IPS DF 6.9 (cell line): Measurements from ENCODE around the gene NFATC3.
"Not testable (repeated sequence)": the region's sequence is repeated elsewhere in the genome, so short reads cannot be mapped to it uniquely, and the experiment has no call there.

Experiments used
- DNase-seq: peaks from one replicate; pipeline ENCODE4 v3.0.0-alpha.2; 2013; ENCODE audit warnings: low read depth, low spot score
- H3K27ac ChIP-seq: one replicate; pipeline ENCODE4 v1.5.1; 2013; ENCODE audit warnings: low read length, control low read depth
- H3K27me3 ChIP-seq: 2 replicates; pipeline ENCODE4 v1.6.1; 2013; ENCODE audit warnings: mild to moderate bottlenecking, low read length; ENCODE audit not compliant: control insufficient read depth, insufficient read depth
- H3K36me3 ChIP-seq: 2 replicates; pipeline ENCODE4 v1.6.1; 2013; ENCODE audit warnings: low read length; ENCODE audit not compliant: control insufficient read depth, insufficient read depth
- H3K4me1 ChIP-seq: 2 replicates; pipeline ENCODE4 v1.6.1; 2013; ENCODE audit warnings: low read length; ENCODE audit not compliant: control insufficient read depth, insufficient read depth
- H3K4me3 ChIP-seq: 2 replicates; pipeline ENCODE4 v1.5.1; 2013; ENCODE audit warnings: mild to moderate bottlenecking, low read length
- H3K9me3 ChIP-seq: 2 replicates; pipeline ENCODE4 v1.6.1; 2013; ENCODE audit warnings: low read length, inconsistent platforms; ENCODE audit not compliant: control insufficient read depth, insufficient read depth
- WGBS: extraction: QIAGEN DNeasy Blood & Tissue Kit; methylation state at CpG from one replicate; pipeline ENCODE4 v1.1.7; 2013; ENCODE audit warnings: mixed read lengths, missing lambda C conversion rate; ENCODE audit not compliant: insufficient read length, insufficient coverage; 5-methylcytosine and 5-hydroxymethylcytosine counted together

Gene NFATC3

DNA sequence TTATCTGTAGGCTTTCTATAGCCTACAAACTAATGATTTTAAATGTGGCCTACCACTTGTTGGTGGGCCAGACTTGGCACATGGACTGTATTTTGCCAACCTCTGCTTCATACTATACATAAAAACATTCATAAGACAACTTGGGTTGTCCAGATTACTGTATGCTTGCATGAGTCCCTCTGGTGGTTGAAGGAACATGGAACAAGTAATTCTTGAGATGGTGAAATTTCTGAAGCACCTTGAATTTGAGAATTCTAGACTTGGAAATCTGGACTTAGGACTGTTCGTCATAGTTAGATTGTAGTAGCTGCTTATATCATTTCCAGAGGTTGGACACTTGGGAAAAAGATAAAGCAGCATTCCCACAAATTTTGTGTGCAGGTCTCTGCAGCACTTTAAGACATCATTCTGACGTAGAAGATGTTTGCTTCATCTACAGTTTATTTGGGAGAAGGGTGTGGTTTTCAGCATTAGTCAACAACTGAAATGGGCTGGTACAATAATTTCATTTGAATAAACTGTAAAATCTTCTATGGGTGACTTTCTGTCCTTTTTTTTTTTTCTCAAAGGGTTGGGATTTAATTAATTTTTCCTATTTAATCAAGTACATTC is 31.2 kb downstream of the NFATC3 start:
- Histone ChIP-seq H3K27ac (no peak overlapping the region), H3K27me3 (no peaks in the 10 kb centered on the region), H3K4me3 (no peak overlapping the region), H3K9me3 (no peaks in the 10 kb centered on the region), H3K36me3 (no peaks in the 10 kb centered on the region), H3K4me1 (no peaks in the 10 kb centered on the region)
- DNase-seq: no peak
- no CpG with 5 or more reads among the region's 2 CpGs for WGBS

- H3K4me1 ChIP-seq: no peaks in the 10 kb centered on the region
- no CpG with 5 or more reads among the region's 3 CpGs for WGBS
- no peak overlapping the region for H3K4me3 ChIP-seq
- H3K27me3 ChIP-seq: no peaks in the 10 kb centered on the region
- no peak for DNase-seq
- H3K36me3 ChIP-seq: no peaks in the 10 kb centered on the region
- no peak overlapping the region for H3K27ac ChIP-seq
- no peaks in the 10 kb centered on the region for H3K9me3 ChIP-seq
Measured at GRCh38 chr16:68117884-68118283, 32.7 kb downstream of the NFATC3 start.

DNA sequence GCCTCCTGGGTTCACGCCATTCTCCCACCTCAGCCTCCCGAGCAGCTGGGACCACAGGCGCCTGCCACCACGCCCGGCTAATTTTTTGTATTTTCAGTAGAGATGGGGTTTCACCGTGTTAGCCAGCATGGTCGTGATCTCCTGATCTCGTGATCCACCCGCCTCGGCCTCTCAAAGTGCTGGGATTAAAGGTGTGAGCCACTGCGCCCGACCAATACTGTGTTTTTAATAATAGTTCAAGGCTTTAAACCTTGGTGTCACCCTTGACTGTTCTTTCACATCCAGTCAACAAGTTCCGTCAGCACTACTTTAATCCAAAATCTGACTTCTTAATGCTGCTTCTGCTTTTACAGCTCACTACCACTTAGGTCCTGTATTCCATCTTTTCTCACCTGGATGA is 33.8 kb downstream of the NFATC3 start:
- H3K27ac ChIP-seq, H3K9me3 ChIP-seq, H3K27me3 ChIP-seq, H3K4me1 ChIP-seq, H3K36me3 ChIP-seq, H3K4me3 ChIP-seq, DNase-seq: not testable (repeated sequence)
- no CpG with 5 or more reads among the region's 13 CpGs for WGBS

- not testable (repeated sequence) for H3K4me3 ChIP-seq, H3K27me3 ChIP-seq, DNase-seq, H3K27ac ChIP-seq, H3K4me1 ChIP-seq, H3K36me3 ChIP-seq, H3K9me3 ChIP-seq
- no CpG with 5 or more reads among the region's 5 CpGs for WGBS
Measured at GRCh38 chr16:68120496-68120895, 35.3 kb downstream of the NFATC3 start.

GRCh38 chr16:68126395-68126794 is 41.2 kb downstream of the NFATC3 start:
- no CpG with 5 or more reads among the region's 2 CpGs for WGBS
- Histone ChIP-seq H3K9me3 (no peaks in the 10 kb centered on the region), H3K4me3 (no peak overlapping the region), H3K27ac (no peak overlapping the region), H3K4me1 (no peaks in the 10 kb centered on the region), H3K27me3 (no peaks in the 10 kb centered on the region), H3K36me3 (no peaks in the 10 kb centered on the region)
- no peak for DNase-seq

GRCh38 chr16:68128577-68129305 is 43.6 kb downstream of the NFATC3 start:
- no peaks in the 10 kb centered on the region for H3K27me3 ChIP-seq
- no peak overlapping the region for H3K27ac ChIP-seq
- DNase-seq: no peak
- H3K9me3 ChIP-seq: no peaks in the 10 kb centered on the region
- WGBS: no CpG with 5 or more reads among the region's 6 CpGs
- H3K36me3 ChIP-seq: no peaks in the 10 kb centered on the region
- H3K4me3 ChIP-seq: no peak overlapping the region
- H3K4me1 ChIP-seq: no peaks in the 10 kb centered on the region

DNA sequence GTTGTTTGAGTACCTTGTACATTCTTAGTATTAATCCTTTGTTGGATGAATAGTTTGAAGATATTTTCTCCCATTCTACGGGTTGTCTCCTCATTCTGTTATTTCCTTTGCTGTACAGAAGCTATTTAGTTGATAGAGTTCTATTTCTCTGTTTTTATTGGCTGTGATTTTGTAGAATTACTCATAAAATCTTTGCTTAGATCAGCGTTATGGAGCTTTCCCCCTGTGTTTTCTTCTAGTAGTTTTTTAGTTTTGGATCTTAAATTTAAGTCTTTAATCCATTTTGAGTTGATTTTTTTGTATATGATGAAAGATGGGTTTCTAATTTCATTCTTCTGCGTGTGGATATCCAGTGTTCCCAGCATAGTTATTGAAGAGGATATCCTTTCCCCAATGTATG is 45.4 kb downstream of the NFATC3 start:
- H3K27ac ChIP-seq: no peak overlapping the region
- H3K27me3 ChIP-seq: no peaks in the 10 kb centered on the region
- no CpG with 5 or more reads among the region's 3 CpGs for WGBS
- no peaks in the 10 kb centered on the region for H3K4me1 ChIP-seq
- no peaks in the 10 kb centered on the region for H3K36me3 ChIP-seq
- H3K9me3 ChIP-seq: no peaks in the 10 kb centered on the region
- no peak for DNase-seq
- no peak overlapping the region for H3K4me3 ChIP-seq

GRCh38 chr16:68131813-68132706 is 46.9 kb downstream of the NFATC3 start:
- no peaks in the 10 kb centered on the region for H3K4me1 ChIP-seq

GRCh38 chr16:68133000-68133399 is 47.8 kb downstream of the NFATC3 start:
- not testable (repeated sequence) for H3K9me3 ChIP-seq, H3K27me3 ChIP-seq, H3K36me3 ChIP-seq, H3K4me1 ChIP-seq, H3K27ac ChIP-seq, H3K4me3 ChIP-seq, DNase-seq
- WGBS: no CpG with 5 or more reads among the region's 4 CpGs

More at GRCh38 chr16:68131813-68132706, 46.9 kb downstream of the NFATC3 start:
- Histone ChIP-seq H3K4me3 (no peak overlapping the region), H3K27ac (no peak overlapping the region), H3K36me3 (no peaks in the 10 kb centered on the region), H3K27me3 (no peaks in the 10 kb centered on the region), H3K9me3 (no peaks in the 10 kb centered on the region)
- no peak for DNase-seq
- WGBS: no CpG with 5 or more reads among the region's 2 CpGs

- H3K4me1 ChIP-seq: no peaks in the 10 kb centered on the region
- no peak overlapping the region for H3K27ac ChIP-seq
- H3K27me3 ChIP-seq: no peaks in the 10 kb centered on the region
- no peak overlapping the region for H3K4me3 ChIP-seq
- DNase-seq: no peak
- no CpG with 5 or more reads among the region's 1 CpG for WGBS
- no peaks in the 10 kb centered on the region for H3K36me3 ChIP-seq
- H3K9me3 ChIP-seq: no peaks in the 10 kb centered on the region
Measured at GRCh38 chr16:68134644-68135043, 49.5 kb downstream of the NFATC3 start.
